Stimulated activated CD8-positive, alpha-beta memory T cell treated with anti-CD3 and anti-CD28 coated beads, Interleukin-4, amount 100 ng/mL, for 48 hours (primary cell): Measurements from ENCODE around the gene NDUFA6.
"Not testable (repeated sequence)": the region's sequence is repeated elsewhere in the genome, so short reads cannot be mapped to it uniquely, and the experiment has no call there.

Experiments used
- DNase-seq: peaks from one replicate; pipeline ENCODE4 v3.0.0-alpha.2; 2020

Gene NDUFA6

DNA sequence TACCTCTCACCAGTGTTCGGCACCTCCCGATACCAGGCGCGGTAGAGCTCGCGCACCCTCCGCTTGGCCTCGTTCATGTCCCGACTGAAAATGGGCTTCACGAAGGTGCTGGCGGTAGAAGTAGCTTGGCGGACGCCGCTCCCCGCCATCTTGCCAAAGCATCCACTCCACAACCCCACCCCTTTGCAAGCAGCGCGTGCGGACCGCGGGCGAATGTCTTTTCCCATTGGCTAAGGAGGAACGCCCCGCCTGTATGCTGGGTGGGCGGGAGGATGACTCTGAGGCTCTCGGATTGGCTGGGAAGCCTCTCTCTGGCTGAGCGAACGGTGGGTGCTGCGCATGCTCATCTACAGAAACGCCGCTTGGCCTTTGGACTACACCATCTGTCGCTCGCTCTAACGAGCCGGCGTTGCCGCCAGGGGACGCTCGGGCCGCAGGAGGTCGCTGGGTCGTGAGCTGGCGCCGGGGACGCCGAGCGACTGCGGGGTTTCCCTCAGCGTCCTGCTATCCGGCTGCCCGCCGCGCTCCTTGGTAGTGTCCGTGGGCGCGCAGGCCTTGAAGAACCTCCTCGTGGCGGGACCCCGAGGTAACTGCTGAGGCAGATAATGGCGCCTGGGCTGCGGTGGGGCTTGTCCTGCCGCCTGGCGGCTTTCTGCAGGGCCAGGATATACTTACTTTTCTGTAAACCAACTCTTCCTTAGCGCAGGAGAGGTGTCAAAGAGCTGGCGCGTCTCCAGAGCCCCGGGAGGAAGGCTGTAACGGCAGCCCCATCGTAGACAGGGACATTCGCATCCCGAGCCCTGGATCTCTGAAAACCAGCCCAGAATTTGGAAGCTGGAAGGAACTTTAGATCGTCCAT is at the start of gene NDUFA6:
TSS of gene NDUFA6 (minus strand) at position 177 of the 859 bp plus-strand sequence. CDS start at position 149, 28 bp downstream.
- DNase-seq = peak; percentile 98

DNA sequence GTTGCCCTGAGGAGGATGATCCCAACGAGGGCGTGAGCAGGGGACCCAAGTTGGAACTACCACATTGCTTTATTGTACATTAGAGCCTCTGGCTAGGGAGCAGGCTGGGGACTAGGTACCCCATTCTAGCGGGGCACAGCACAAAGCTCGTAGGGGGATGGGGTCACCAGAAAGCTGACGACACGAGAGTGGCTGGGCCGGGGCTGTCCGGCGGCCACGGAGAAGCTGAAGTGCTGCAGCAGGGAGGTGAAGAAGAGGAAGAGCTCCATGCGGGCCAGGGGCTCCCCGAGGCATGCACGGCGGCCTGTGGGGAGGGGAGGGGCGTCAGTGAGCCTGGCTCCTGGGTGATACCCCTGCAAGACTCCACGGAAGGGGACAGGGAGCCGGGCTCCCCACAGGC is 49.6 kb upstream of the NDUFA6 start:
- not testable (repeated sequence) for DNase-seq

DNA sequence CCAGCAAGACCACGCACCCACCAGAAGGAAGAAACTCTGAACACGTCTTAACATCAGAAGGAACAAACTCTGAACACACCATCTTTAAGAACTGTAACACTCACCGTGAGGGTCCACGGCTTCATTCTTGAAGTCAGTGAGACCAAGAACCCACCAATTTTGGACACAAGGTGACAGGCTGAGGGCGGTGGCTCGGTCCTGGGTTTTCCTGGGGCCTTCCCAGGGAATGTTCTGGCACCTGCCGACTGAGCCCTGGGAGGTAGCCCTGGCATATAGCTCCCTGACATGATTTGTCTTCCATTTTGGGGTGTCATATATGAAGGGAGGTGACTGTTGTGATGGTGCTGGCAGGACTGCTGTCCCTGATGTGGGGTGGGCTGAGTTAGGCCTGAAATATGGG is 48.9 kb upstream of the NDUFA6 start:
- not testable (repeated sequence) for DNase-seq

DNA sequence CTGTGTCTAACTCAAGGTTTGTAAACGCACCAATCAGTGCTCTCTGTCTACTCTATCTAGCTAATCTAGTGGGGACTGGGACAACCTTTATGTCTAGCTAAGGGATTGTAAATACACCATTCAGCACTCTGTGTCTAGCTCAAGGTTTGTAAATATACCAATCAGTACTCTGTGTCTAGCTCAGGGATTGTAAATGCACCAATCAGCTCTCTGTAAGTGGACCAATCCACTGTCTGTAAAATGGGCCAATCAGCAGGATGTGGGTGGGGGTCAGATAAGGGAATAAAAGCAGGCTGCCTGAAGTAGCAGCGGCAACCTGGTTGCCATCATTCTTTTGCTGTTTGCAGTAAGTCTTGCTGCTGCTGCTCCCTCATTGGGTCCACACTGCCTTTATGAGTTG is 48.4 kb upstream of the NDUFA6 start:
- no peak for DNase-seq

DNA sequence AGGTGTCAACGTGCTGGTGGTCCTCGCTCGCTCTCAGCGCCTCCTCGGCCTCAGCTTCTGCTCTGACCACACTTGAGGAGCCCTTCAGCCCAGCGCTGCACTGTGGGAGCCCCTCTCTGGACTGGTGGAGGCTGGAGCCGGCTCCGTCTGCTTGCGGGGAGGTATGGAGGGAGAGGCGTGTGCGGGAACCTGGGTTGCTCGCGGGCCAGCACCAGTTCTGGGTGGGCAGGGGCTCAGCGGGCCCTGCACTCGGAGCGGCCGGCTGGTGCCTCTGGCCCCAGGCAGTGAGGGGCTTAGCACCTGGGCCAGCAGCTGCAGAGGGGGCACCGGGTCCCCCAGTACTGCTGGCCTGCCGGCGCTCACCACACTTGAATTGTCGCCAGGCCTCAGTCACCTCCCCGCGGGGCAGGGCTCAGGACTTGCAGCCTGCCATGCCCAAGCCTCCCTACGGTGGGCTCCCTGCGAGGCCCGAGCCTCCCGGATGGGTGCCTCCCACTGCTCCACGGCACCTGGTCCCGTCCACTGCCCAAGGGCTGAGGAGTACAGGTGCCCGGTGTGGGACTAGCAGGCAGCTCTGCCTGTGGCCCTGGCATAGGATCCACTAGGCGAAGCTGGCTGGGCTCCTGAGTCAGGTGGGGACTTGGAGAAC is 47.7 kb upstream of the NDUFA6 start:
- no peak for DNase-seq

DNA sequence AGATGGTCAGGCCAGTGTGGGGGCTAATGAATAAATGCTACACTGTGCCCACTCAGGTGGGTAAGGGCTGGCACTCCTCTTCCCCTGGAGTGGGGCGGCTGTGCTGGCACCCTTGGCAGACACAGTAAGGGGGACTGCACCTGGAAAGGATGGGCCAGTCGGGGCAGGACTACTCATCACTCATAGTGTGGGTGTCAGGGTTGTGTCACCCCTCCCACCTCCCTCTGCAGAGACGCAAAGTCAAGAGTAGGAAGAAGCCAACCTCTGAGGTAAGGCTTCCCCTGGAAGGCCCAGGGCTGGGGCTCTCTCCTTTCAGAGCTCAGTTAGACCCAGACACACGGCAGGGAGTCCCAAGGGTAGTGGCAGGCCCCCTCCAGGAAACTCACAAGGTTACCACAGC is 45.1 kb upstream of the NDUFA6 start:
- DNase-seq = not testable (repeated sequence)

DNA sequence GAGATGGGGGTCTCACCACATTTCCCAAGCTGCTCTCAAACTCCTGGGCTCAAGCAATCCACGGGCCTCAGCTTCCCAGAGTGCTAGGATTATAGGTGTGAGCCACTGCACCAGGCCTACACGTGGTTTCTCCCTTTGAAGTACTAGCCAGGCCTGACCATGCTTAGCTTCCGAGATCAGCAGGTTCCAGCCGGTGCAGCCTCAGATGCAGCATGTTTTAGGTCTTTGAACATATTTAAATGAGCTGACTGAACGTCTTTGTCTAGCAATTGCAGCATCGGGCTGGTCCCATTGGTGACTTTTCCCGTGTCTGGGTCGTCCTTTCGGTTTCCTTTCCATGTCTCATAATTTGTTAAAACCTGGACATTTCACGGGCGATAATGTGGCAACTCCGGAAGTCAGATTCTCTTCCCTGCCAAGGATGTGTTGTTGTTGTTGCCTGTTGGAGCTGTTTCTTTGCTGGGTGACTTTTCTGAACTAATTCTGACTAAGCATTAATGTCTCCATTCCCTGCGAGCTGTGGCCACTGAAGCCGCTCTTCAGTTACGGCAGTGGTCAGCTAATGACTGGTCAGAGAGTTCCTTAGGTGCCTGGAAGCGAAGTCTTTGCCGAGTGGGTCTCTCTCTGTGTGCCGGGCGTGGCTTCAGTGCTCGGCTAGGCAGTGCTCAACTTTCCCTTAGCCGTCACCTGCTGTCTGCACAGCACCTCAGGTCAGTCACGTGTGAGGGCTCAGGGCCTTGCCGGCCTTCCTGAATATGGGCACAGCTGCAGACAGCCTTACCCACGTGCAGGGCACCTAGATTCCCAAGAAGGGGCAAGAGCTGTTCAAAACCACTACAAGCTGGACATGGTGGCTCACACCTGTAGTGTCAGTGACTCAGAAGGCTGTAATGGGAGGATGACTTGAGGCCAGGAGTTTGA is 43.8 kb upstream of the NDUFA6 start:
- DNase-seq = no peak

DNA sequence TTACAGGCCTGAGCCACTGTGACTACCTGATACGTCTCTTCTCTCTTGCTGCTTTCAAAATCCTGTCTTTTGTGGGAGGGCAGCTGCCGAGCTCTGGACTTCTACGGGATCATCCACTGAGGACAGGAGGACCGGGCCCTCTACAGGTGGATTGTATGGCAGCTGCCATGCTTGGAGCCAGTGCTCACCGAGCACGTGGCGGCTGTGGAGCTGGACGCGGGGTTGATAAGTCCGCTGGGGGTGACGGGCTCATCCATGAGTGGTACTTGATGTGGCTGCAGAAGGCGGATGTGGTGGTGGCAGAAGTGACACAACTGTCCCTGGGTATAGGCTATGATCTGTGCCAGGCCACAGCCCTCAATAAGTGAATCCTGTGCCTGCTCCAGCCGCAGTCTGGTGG is 41.9 kb upstream of the NDUFA6 start:
- no peak for DNase-seq

DNA sequence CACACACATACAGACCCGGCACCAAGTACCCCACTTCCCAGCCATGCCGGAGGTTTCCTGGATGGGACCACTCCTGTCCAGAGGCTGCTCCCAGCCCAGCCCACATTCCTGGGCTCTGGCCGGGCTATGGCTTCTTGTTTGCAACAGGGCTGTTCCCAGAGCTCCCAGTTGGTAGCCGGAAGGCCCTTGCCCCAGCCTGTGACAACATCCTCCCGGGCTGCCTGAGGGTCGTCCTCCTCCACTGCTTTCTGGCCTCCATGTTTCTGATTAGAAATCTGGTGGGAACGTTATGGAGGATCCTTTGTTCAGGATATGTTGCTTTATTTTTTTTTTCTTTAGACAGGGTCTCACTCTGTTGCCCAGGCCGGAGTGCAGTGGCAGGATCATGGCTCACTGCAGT is 41.0 kb upstream of the NDUFA6 start:
- no peak for DNase-seq

DNA sequence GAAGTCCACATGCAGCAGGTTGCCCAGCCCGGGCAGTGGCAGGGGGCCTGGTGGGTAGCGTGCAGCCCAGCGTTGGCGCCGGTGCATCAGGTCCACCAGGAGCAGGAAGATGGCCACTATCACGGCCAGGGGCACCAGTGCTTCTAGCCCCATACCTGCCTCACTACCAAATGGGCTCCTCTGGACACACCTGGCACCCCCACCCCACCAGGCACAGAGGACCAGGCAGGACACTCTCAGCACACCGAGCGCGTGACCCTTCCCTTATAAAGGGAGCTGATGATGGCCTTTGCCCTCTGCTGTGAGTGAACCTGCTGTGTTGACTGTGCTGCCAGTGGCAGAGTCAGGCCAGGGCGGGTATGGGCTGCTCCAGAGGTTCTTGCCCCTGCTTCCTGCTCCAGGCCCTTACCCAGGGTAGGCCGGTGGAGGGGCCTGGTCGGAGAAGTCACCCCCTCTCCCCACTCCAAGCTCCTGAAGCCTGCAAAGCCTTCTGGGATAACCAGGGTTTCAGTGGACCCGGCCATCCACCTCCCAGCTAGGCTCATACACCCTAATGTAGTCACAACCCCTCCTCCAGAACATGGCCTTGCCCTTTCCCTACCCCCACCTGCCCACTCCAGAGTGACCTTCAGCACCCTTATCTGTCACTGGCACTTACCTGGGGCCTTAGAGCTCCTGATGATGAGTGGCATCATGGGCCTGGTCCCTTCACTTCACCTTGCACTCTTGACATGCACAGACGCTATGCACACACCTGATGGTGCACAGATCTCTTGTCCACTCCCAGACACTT is 40.3 kb upstream of the NDUFA6 start, which contains the start of gene CYP2D6:
TSS of gene CYP2D6 (minus strand) at position 172 of the 793 bp plus-strand sequence. CDS start at position 153, 19 bp downstream.
- DNase-seq = not testable (repeated sequence)

DNA sequence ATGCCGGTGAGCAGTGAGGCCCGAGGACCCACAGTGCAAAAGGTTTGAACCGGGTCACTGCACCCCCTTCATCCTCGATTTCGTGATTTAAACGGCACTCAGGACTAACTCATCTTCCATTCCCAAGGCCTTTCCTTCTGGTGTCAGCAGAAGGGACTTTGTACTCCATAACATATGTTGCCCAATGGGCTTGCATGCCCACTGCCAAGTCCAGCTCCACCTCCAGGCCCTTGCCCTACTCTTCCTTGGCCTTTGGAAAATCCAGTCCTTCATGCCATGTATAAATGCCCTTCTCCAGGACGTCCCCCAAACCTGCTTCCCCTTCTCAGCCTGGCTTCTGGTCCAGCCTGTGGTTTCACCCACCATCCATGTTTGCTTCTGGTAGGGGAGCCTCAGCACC is 39.6 kb upstream of the NDUFA6 start:
- not testable (repeated sequence) for DNase-seq

DNA sequence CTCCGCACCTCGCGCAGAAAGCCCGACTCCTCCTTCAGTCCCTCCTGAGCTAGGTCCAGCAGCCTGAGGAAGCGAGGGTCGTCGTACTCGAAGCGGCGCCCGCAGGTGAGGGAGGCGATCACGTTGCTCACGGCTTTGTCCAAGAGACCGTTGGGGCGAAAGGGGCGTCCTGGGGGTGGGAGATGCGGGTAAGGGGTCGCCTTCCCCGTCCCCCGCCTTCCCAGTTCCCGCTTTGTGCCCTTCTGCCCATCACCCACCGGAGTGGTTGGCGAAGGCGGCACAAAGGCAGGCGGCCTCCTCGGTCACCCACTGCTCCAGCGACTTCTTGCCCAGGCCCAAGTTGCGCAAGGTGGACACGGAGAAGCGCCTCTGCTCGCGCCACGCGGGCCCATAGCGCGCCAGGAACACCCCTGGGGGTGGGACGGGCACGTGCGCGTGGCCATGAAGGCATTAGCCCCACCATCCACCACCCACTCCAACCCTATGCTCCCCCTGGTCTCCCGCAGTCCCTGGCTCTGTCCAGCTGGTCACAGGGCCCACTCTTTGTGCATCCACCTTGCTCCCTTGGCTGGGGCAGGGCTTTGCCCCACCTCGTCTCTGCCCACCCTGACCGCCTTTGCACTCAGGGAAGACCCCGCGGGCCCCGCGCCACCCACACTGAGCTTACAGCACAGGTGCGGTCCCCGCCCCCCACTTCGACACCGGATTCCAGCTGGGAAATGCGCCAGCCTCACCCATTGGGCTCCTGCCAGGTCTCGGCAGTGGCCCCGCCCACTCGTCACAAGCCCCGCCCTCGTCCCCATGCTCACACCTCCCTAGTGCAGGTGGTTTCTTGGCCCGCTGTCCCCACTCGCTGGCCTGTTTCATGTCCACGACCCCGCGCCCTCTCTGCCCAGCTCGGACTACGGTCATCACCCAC is 38.5 kb upstream of the NDUFA6 start:
- DNase-seq = peak; percentile 51

DNA sequence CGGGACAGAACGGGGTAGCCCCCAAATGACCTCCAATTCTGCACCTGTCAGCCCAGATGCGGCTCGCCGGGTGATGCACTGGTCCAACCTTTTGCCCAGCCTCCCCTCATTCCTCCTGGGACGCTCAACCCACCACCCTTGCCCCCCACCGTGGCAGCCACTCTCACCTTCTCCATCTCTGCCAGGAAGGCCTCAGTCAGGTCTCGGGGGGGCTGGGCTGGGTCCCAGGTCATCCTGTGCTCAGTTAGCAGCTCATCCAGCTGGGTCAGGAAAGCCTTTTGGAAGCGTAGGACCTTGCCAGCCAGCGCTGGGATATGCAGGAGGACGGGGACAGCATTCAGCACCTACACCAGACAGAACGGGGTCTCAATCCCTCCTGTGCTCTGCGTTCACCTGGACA is 37.4 kb upstream of the NDUFA6 start:
- DNase-seq = not testable (repeated sequence)

DNA sequence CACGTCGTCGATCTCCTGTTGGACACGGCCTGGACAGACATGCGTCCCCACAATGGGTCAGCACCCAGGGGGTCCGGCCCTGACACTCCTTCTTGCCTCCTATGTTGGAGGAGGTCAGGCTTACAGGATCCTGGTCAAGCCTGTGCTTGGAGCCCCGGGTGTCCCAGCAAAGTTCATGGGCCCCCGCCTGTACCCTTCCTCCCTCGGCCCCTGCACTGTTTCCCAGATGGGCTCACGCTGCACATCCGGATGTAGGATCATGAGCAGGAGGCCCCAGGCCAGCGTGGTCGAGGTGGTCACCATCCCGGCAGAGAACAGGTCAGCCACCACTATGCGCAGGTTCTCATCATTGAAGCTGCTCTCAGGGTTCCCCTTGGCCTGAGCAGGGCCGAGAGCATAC is 37.0 kb upstream of the NDUFA6 start:
- DNase-seq = no peak

DNA sequence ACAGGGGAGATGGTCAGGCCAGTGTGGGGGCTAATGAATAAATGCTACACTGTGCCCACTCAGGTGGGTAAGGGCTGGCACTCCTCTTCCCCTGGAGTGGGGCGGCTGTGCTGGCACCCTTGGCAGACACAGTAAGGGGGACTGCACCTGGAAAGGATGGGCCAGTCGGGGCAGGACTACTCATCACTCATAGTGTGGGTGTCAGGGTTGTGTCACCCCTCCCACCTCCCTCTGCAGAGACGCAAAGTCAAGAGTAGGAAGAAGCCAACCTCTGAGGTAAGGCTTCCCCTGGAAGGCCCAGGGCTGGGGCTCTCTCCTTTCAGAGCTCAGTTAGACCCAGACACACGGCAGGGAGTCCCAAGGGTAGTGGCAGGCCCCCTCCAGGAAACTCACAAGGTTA is 33.0 kb upstream of the NDUFA6 start:
- not testable (repeated sequence) for DNase-seq

DNA sequence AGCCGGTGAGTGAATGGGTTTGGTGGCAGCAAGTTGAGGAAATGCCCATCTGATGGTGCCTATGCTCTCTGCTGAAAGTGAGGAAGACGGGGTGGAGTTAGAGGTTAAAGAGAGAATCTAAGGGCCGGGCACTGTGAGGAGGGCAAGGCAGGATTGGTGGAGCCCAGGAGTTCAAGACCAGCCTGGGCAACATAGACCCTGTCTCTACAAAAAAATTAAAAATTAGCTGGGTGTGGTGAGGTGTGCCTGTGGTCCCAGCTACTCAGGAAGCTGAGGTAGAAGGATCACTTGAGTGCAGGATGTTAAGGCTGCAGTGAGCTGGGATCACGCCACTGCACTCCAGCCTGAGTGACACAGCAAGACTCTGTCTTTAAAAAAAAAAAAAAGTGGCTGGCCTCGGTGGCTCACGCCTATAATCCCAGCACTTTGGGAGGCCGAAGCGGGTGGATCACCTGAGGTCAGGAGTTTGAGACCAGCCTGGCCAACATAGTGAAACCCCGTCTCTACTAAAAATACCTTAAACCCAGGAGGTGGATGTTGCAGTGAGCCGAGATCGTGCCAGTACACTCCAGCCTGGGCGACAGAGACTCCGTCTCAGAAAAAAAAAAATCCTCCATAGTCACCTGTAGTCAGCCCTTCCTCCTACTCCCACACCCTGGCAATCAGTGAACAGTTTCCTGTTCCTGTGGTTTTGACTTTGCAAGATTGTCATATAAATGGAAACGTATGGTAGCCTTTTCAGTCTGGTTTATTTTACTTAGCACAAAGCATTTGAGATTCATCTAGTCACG is 29.9 kb upstream of the NDUFA6 start:
- DNase-seq = peak; percentile 49

DNA sequence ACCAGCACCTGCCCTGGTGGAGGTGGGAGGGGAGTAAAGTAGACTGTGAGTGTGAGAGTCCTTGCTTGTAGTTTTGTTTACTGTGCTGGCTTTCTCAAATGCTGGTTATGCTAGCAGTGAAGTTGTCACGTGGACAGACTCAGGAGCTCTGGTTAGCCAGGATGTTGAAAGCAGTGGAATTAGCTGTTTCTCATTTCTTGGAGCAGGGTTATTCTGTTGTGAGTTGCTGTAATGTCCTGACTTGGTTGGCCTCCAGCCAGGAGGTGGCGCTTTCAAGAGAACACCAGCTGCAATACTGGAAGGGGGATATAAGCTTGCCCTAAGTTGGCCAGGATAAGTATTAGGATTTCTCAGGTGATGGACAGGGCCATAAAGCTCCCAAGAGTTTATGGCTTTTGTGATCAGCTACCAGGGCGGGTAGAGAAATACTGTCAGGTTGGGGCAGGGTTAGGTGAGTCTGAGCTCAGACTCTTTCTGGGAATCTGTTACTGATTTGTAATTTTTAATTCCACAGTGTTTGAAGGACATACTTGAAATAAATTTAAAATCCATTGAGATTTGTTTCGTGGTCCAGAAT is 26.4 kb upstream of the NDUFA6 start:
- DNase-seq = no peak

DNA sequence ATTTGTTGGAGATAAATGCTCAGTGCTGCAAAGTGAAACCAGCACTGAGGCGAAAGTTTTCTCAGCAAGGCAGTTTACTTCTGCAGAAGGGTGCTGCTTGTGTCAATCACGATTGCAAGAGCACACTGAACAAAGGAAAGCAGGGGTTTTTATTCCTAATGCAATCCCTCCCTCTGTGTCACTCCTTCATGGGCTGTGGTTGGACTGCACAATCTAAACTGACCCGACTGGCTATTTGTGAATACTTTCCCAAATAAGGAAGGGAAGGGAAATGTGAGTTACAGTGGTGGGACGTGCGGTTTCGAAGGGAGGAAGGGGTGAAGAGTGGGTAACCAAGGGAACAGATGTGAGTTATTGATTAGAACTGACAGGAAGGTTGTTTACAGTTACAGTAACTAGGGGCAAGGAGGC is 24.9 kb upstream of the NDUFA6 start:
- DNase-seq = not testable (repeated sequence)

DNA sequence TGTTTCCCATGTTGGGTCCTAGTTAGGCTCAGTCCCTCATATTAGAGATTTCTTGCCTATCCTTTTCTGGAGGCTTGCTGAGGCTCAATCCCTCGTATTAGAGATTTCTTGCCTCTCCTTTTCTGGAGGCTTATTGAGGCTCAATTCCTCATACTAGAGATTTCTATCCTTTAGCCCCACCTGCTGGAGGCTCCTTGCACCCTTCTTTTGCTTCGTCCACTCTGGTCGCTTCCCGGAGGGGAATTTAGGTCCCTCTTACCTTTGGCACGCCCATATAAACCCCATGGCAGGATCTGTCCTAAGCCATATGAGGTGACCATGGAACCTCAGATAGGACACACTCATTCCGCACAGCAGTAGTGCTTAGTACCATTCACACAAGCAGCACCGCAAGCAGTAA is 24.1 kb upstream of the NDUFA6 start:
- DNase-seq = no peak

DNA sequence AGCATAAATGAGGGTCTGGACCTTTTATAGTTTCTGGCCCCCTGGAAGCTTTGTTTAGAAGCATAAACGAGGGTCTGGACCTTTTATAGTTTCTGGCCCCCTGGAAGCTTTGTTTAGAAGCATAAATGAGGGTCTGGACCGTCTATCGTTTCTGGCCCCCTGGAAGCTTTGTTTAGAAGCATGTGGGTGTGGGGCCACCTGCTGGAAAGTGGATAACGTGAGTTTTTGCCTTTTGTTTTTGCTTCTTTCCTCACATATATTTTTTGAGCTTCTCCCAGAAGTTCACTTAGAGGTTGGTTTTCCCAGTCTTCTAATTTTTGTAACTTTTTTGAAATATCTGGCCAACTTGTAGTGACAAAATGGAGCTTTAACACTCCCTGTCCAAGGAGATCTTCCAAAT is 22.2 kb upstream of the NDUFA6 start:
- not testable (repeated sequence) for DNase-seq
